ENCODE results near the gene GALNT17. TPM values are rescaled to one million over a fixed set of nuclear protein-coding genes. Genes with fewer than 3 reads are reported as not detected.

The GALNT17 gene
- total and polyA plus RNA-seq, 2 experiments from 2014 or later = 11.1 to 65.6 TPM

DNA sequence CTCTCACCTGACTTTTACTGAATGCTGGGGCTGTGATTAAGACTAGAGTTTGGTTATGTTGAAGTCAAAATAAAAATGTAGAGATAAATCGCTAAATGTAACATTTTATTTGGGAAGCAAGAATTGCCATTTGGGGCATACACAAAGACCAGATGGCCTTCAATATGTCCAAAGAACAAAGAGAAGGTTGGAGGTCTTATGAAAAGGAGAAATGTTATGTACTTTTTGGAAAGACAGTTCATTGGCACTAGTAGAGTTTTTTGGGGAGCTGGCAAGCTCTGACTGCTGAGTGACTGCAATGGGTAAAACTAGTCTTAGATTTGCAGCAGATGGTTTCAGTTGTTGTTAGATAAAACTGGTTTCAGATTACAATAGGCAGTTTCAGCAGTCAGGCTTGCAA lies 35.6 kb upstream of the GALNT17 start:
- Histone ChIP-seq H3K4me3 (no peak overlapping the region), H2AFZ (peak overlapping the region; percentile 94), H3K4me2 (no peak overlapping the region), H3K36me3 (ENCODE audit: insufficient read depth) (no peaks in the 10 kb centered on the region), H3F3A (replicated peaks; ENCODE audit: low read depth) (no peaks in the 10 kb centered on the region), H4K20me1 (replicated peaks; ENCODE audit: insufficient read depth) (no peaks in the 10 kb centered on the region), H3K9me2 (ENCODE audit: insufficient read depth) (0 out of 2 replicates have a peak, but pooled peaks cover 4% of the 10 kb centered on the region), H3K27ac (ENCODE audit: low read depth) (no peak overlapping the region), H3K27me3 (ENCODE audit: insufficient read depth) (no peaks in the 10 kb centered on the region), H3K79me2 (replicated peaks; ENCODE audit: insufficient read depth) (no peaks in the 10 kb centered on the region), H3K4me1 (ENCODE audit: insufficient read depth) (no peaks in the 10 kb centered on the region)
- Mint-ChIP-seq H3K27me3 (ENCODE audit: insufficient read depth, low read depth, poor library complexity) (no peaks in the 10 kb centered on the region), H3K36me3 (ENCODE audit: low read depth) (peaks cover 11% of the 10 kb centered on the region; the same call in 2 of the 3 replicates), H3K27ac (no peak overlapping the region), H3K4me1 (no peaks in the 10 kb centered on the region), H3K9me3 (peaks cover 34% of the 10 kb centered on the region), H3K4me3 (no peak overlapping the region)
- ATAC-seq (no peak), DNase-seq (ENCODE audit: low spot score) (no peak)
- TF ChIP-seq ETS1 (IDR thresholded peaks at IDR 0.05) = no peak
- TF ChIP-seq JUNB (IDR thresholded peaks at IDR 0.05; ENCODE audit: unreplicated experiment) = no peak
- no peak for TF ChIP-seq ZNF462 (CRISPR knock-in tag; IDR thresholded peaks at IDR 0.05)
- no peak for TF ChIP-seq EZH2phosphoT487 (IDR thresholded peaks at IDR 0.05; ENCODE audit: unreplicated experiment)
- TF ChIP-seq, protein P1, sequence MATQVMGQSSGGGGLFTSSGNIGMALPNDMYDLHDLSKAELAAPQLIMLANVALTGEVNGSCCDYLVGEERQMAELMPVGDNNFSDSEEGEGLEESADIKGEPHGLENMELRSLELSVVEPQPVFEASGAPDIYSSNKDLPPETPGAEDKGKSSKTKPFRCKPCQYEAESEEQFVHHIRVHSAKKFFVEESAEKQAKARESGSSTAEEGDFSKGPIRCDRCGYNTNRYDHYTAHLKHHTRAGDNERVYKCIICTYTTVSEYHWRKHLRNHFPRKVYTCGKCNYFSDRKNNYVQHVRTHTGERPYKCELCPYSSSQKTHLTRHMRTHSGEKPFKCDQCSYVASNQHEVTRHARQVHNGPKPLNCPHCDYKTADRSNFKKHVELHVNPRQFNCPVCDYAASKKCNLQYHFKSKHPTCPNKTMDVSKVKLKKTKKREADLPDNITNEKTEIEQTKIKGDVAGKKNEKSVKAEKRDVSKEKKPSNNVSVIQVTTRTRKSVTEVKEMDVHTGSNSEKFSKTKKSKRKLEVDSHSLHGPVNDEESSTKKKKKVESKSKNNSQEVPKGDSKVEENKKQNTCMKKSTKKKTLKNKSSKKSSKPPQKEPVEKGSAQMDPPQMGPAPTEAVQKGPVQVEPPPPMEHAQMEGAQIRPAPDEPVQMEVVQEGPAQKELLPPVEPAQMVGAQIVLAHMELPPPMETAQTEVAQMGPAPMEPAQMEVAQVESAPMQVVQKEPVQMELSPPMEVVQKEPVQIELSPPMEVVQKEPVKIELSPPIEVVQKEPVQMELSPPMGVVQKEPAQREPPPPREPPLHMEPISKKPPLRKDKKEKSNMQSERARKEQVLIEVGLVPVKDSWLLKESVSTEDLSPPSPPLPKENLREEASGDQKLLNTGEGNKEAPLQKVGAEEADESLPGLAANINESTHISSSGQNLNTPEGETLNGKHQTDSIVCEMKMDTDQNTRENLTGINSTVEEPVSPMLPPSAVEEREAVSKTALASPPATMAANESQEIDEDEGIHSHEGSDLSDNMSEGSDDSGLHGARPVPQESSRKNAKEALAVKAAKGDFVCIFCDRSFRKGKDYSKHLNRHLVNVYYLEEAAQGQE (IDR thresholded peaks at IDR 0.05; ENCODE audit: unreplicated experiment) = no peak
- TF ChIP-seq EZH2 (IDR thresholded peaks at IDR 0.05; ENCODE audit: low read depth, unreplicated experiment) = no peak
- no peak for TF ChIP-seq NANOG (IDR thresholded peaks at IDR 0.05; ENCODE audit: borderline replicate concordance)
- no peak for TF ChIP-seq ZNF331 (CRISPR knock-in tag; IDR thresholded peaks at IDR 0.05; ENCODE audit: low read depth)
- no peak for TF ChIP-seq CREB1 (CRISPR knock-in tag; IDR thresholded peaks at IDR 0.05; ENCODE audit: low read depth)
- no peak for TF ChIP-seq POLR2AphosphoS5 (IDR thresholded peaks at IDR 0.05; ENCODE audit: low read depth)
- TF ChIP-seq ZNF114 (CRISPR knock-in tag; IDR thresholded peaks at IDR 0.05) = no peak
- no peak for TF ChIP-seq STAT1 (IDR thresholded peaks at IDR 0.05; ENCODE audit: unreplicated experiment)
- no peak for TF ChIP-seq CTCF (conservative IDR thresholded peaks at IDR 0.05; ENCODE audit: low read depth in 2 of 2)

Measured in GM23338 (cell line).